GM12878 (cell line): Measurements from ENCODE around the gene COMMD1.

Source experiments
- BRCA1 ChIP-seq: IDR thresholded peaks from 2 replicates; pipeline ENCODE4 v1.6.1; 2011; ENCODE audit warnings: low read depth, low read length, improper control_type of control experiment
- KDM1A ChIP-seq: fragments of 200-600 bp; sonication (generic); IDR thresholded peaks from 2 replicates; pipeline ENCODE4 v1.6.1; 2016; ENCODE audit warnings: borderline replicate concordance

- no peak for TF ChIP-seq BRCA1
- no peak for TF ChIP-seq KDM1A
Measured at GRCh38 chr2:61876400-61876799, 29.1 kb upstream of the COMMD1 start.
